ENCODE measurements around the gene AFF1.
"Not testable (repeated sequence)": the region's sequence is repeated elsewhere in the genome, so short reads cannot be mapped to it uniquely, and the experiment has no call there.

Gene AFF1

DNA sequence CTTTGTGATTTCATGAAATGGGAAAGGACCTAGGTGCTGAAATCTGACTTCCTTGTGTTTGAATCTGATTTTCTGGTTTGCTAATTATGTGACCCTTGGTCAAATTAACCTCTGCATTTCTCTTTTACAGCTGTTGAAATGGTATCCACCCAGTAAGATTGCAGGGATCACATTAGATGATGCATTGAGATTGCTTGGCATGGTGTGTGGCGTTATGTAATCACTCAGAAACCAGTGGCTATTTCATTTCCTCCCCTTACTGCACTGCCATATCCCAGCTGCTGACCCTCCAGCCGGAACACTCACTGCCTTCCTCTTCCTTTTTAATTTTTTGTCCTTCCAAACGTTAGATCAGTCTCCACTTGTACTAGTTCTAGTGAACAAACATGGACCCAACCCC, 206.6 kb downstream of the AFF1 start:
- no peaks in the 10 kb centered on the region for H3K36me3 ChIP-seq (ENCODE audit: low read length)
- no peak overlapping the region for H3K27ac ChIP-seq (ENCODE audit: low read depth, low read length)
- H2AFZ ChIP-seq (ENCODE audit: low read depth, low read length, severe bottlenecking): no peak overlapping the region
- H3K9me2 ChIP-seq (replicated peaks; ENCODE audit: insufficient read depth, low read length): no peaks in the 10 kb centered on the region
- H3K79me2 ChIP-seq (ENCODE audit: insufficient read depth, low read length): no peaks in the 10 kb centered on the region
- H4K20me1 ChIP-seq (ENCODE audit: low read depth, low read length): no peaks in the 10 kb centered on the region
- no peak overlapping the region for H3K4me2 ChIP-seq (ENCODE audit: low read depth, low read length, poor library complexity, severe bottlenecking)
- TF ChIP-seq, protein P1, sequence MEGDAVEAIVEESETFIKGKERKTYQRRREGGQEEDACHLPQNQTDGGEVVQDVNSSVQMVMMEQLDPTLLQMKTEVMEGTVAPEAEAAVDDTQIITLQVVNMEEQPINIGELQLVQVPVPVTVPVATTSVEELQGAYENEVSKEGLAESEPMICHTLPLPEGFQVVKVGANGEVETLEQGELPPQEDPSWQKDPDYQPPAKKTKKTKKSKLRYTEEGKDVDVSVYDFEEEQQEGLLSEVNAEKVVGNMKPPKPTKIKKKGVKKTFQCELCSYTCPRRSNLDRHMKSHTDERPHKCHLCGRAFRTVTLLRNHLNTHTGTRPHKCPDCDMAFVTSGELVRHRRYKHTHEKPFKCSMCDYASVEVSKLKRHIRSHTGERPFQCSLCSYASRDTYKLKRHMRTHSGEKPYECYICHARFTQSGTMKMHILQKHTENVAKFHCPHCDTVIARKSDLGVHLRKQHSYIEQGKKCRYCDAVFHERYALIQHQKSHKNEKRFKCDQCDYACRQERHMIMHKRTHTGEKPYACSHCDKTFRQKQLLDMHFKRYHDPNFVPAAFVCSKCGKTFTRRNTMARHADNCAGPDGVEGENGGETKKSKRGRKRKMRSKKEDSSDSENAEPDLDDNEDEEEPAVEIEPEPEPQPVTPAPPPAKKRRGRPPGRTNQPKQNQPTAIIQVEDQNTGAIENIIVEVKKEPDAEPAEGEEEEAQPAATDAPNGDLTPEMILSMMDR (IDR thresholded peaks at IDR 0.05; ENCODE audit: insufficient read depth, low read length, poor library complexity, severe bottlenecking): no peak
- TF ChIP-seq EZH2phosphoT487 (conservative IDR thresholded peaks at IDR 0.05; ENCODE audit: low read length): no peak
- no peak overlapping the region for H3K4me3 ChIP-seq (ENCODE audit: insufficient read depth, low read length, poor library complexity, severe bottlenecking)
- no peak overlapping the region for H3K9ac ChIP-seq (ENCODE audit: low read length)
- H3K9me3 ChIP-seq (ENCODE audit: insufficient read depth, low read length): no peaks in the 10 kb centered on the region
- H3K27me3 ChIP-seq (ENCODE audit: low read length): no peaks in the 10 kb centered on the region
- no peaks in the 10 kb centered on the region for H3F3A ChIP-seq (ENCODE audit: insufficient read depth)

DNA sequence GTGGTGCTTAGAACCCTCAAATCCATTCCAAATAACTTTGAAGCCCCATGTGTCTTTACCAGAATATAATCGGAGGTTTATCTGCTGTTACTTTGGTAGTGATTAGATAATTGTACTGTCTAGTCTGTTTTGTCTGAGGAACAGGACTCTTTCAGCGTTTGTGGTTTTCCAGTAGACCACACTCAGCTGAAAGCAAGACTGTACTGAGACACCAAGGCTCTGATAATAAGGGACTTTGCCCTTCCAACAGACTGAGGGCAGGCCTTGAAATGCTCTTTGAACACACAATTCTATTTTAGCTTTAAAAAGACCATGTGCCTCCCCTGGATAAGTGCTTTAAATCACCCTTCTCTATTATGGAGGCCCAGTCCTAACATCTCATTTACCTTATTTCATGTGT, 209.5 kb downstream of the AFF1 start:
- Histone ChIP-seq H3K27me3 (ENCODE audit: low read length) (no peaks in the 10 kb centered on the region), H3K4me2 (ENCODE audit: low read depth, low read length, poor library complexity, severe bottlenecking) (no peak overlapping the region), H3K79me2 (ENCODE audit: insufficient read depth, low read length) (no peaks in the 10 kb centered on the region), H3K36me3 (ENCODE audit: low read length) (no peaks in the 10 kb centered on the region), H3K27ac (ENCODE audit: low read depth, low read length) (no peak overlapping the region), H3K9me3 (ENCODE audit: insufficient read depth, low read length) (no peaks in the 10 kb centered on the region), H3K4me3 (ENCODE audit: insufficient read depth, low read length, poor library complexity, severe bottlenecking) (no peak overlapping the region), H3K9me2 (replicated peaks; ENCODE audit: insufficient read depth, low read length) (no peaks in the 10 kb centered on the region), H2AFZ (ENCODE audit: low read depth, low read length, severe bottlenecking) (no peak overlapping the region), H3K9ac (ENCODE audit: low read length) (no peak overlapping the region), H4K20me1 (ENCODE audit: low read depth, low read length) (no peaks in the 10 kb centered on the region), H3F3A (ENCODE audit: insufficient read depth) (no peaks in the 10 kb centered on the region)
- TF ChIP-seq EZH2phosphoT487 (conservative IDR thresholded peaks at IDR 0.05; ENCODE audit: low read length): no peak
- TF ChIP-seq, protein P1 (IDR thresholded peaks at IDR 0.05; ENCODE audit: insufficient read depth, low read length, poor library complexity, severe bottlenecking): no peak

DNA sequence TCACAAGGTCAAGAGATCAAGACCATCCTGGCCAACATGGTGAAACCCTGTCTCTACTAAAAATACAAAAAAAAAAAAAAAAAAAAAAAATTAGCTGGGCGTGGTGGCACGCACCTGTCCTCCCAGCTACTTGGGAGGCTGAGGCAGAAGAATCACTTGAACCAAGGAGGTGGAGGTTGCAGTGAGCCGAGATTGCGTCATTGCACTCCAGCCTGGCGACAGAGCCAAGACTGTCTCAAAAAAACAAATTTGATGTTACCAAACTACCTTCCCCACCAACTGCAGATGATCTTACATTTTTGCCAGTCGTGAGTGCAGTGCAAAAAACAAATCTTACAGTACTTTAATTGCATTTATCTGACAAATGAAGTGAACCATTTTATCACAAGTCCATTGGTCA, 211.1 kb downstream of the AFF1 start:
- not testable (repeated sequence) for H2AFZ ChIP-seq (ENCODE audit: low read depth, low read length, severe bottlenecking); H3K9me3 ChIP-seq (ENCODE audit: insufficient read depth, low read length); H3K27ac ChIP-seq (ENCODE audit: low read depth, low read length); H3K9ac ChIP-seq (ENCODE audit: low read length); H3K36me3 ChIP-seq (ENCODE audit: low read length); H3K4me3 ChIP-seq (ENCODE audit: insufficient read depth, low read length, poor library complexity, severe bottlenecking); H3F3A ChIP-seq (ENCODE audit: insufficient read depth); H3K79me2 ChIP-seq (ENCODE audit: insufficient read depth, low read length); H4K20me1 ChIP-seq (ENCODE audit: low read depth, low read length); H3K4me2 ChIP-seq (ENCODE audit: low read depth, low read length, poor library complexity, severe bottlenecking); H3K27me3 ChIP-seq (ENCODE audit: low read length); H3K9me2 ChIP-seq (replicated peaks; ENCODE audit: insufficient read depth, low read length)

DNA sequence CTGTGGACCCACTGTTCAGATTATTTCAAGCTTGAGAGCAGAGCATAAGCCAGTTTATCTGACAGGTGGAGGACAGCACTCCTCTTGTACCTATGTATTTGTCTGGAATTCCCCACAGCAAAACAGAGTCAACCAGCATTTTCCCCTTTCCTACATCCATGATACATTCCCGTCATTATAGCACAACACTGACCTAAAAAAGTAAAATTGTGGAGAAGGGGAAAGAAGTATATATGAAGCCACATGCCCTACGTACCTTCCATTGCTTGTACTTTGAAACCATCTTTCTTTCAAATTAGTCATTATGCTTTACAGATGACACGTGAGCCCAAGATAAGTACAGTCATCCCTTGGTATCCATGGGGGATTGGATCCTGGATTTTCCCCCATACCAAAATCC, 212.3 kb downstream of the AFF1 start:
- Histone ChIP-seq H3K27ac (ENCODE audit: low read depth, low read length) (no peak overlapping the region), H2AFZ (ENCODE audit: low read depth, low read length, severe bottlenecking) (no peak overlapping the region), H4K20me1 (ENCODE audit: low read depth, low read length) (no peaks in the 10 kb centered on the region), H3K4me3 (ENCODE audit: insufficient read depth, low read length, poor library complexity, severe bottlenecking) (no peak overlapping the region), H3F3A (ENCODE audit: insufficient read depth) (no peaks in the 10 kb centered on the region), H3K9me3 (ENCODE audit: insufficient read depth, low read length) (no peaks in the 10 kb centered on the region), H3K36me3 (ENCODE audit: low read length) (no peaks in the 10 kb centered on the region), H3K9ac (ENCODE audit: low read length) (no peak overlapping the region), H3K27me3 (ENCODE audit: low read length) (no peaks in the 10 kb centered on the region), H3K79me2 (ENCODE audit: insufficient read depth, low read length) (no peaks in the 10 kb centered on the region), H3K4me2 (ENCODE audit: low read depth, low read length, poor library complexity, severe bottlenecking) (no peak overlapping the region), H3K9me2 (replicated peaks; ENCODE audit: insufficient read depth, low read length) (no peaks in the 10 kb centered on the region)
- TF ChIP-seq, protein P1 (IDR thresholded peaks at IDR 0.05; ENCODE audit: insufficient read depth, low read length, poor library complexity, severe bottlenecking): no peak
- no peak for TF ChIP-seq EZH2phosphoT487 (conservative IDR thresholded peaks at IDR 0.05; ENCODE audit: low read length)
